ENCODE results near the gene EVC2. TPM values are rescaled to one million over a fixed set of nuclear protein-coding genes. Genes with fewer than 3 reads are reported as not detected.

EVC2 gene
- total RNA-seq, 6 experiments from 2014 or later: 0.24 to 0.93 (median 0.53) TPM

DNA sequence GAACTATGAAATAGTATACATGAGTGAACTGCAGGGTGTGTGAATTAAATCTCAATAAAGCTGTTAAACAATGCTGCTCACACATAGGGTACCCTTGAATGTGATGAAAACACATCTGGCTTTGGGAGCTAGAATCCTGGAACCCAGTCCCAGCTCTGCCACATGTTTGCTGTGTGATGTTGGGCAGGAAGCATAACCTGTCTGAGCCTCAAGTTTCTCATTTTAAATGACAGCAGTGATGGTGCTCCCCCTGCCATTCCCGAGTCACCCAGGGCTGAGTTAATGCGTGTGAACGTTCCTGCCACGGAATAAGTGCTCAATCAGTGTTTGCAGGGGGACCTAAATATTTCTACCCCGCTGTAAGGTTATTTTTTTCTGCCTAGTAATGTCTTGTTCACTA lies 13.6 kb upstream of the EVC2 start:
- ATAC-seq (no peak), DNase-seq (no peak)
- Histone ChIP-seq H3K27me3 (no peaks in the 10 kb centered on the region), H3K27ac (no peak overlapping the region), H3K4me3 (no peak overlapping the region), H3K4me1 (no peaks in the 10 kb centered on the region), H3K9me3 (no peaks in the 10 kb centered on the region), H3K36me3 (no peaks in the 10 kb centered on the region)
- WGBS (ENCODE audit: insufficient coverage, low coverage, low lambda C conversion rate, missing lambda C conversion rate): 18% methylated on average over 4 of the region's 5 CpGs
- no peak for TF ChIP-seq POLR2A (IDR thresholded peaks at IDR 0.05)
- TF ChIP-seq, protein P1, sequence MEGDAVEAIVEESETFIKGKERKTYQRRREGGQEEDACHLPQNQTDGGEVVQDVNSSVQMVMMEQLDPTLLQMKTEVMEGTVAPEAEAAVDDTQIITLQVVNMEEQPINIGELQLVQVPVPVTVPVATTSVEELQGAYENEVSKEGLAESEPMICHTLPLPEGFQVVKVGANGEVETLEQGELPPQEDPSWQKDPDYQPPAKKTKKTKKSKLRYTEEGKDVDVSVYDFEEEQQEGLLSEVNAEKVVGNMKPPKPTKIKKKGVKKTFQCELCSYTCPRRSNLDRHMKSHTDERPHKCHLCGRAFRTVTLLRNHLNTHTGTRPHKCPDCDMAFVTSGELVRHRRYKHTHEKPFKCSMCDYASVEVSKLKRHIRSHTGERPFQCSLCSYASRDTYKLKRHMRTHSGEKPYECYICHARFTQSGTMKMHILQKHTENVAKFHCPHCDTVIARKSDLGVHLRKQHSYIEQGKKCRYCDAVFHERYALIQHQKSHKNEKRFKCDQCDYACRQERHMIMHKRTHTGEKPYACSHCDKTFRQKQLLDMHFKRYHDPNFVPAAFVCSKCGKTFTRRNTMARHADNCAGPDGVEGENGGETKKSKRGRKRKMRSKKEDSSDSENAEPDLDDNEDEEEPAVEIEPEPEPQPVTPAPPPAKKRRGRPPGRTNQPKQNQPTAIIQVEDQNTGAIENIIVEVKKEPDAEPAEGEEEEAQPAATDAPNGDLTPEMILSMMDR (IDR thresholded peaks at IDR 0.05): no peak
- intact Hi-C loops (cut with DNase I): no loop called here

DNA sequence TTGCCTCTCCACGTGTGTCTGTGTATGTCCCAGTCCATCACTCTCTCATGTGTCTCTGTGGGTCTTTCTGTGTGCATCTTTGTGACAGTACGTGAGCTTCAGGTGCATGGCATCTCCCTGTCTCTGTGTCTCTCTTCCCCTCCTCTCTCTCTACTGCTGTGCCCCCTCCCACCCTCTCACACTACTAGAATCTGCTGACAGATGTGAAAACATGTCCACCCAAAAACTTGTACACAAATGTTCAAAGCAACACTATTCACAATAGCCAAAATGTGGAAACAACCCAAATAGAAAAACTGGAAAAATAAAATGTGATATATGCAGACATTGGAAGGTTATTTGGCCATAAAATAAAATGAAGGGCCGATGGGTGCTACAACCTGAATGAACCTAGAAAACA lies 12.6 kb upstream of the EVC2 start:
- H3K27me3 ChIP-seq: no peaks in the 10 kb centered on the region
- TF ChIP-seq, protein P1 (IDR thresholded peaks at IDR 0.05): no peak
- no peak for TF ChIP-seq POLR2A (IDR thresholded peaks at IDR 0.05)
- no peak for DNase-seq
- no peaks in the 10 kb centered on the region for H3K9me3 ChIP-seq
- no peak overlapping the region for H3K27ac ChIP-seq
- H3K4me1 ChIP-seq: no peaks in the 10 kb centered on the region
- no peak overlapping the region for H3K4me3 ChIP-seq
- intact Hi-C loops (cut with DNase I): no loop called here
- WGBS (ENCODE audit: insufficient coverage, low coverage, low lambda C conversion rate, missing lambda C conversion rate): 77% methylated on average over 2 of the region's 3 CpGs
- no peaks in the 10 kb centered on the region for H3K36me3 ChIP-seq
- no peak for ATAC-seq

DNA sequence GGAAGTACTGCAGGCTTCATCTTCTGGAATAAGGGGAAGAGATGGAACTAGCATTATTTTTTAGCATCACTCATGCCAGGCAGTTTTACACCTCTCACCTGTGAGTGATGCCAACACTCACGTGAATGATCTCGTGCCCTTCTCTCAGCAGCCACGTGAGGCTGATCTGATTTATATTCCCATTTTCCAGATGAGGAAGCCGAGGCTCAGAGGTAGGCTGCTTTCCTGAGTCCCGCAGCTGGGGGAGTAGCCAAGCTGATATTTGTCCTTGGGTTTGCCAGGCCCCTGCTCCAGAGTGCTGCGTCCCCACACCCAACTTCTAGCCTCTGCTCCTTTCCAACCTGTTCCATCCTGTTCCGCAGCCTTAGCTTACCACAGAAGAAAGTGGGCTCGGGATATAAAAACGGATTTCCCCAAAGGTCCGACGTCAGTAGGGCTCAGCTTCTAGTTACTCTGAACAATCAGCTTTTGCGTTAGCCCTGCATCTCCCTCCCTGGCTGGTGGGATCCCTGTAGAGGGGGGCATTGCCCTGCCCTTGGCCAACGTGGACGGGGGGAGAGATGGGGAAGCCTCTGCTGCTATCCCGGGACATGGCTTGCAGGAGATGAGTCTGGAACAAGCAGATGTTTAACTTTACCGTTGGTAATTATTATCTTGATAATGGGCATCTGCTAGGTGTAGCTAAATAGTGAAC lies 11.9 kb upstream of the EVC2 start:
- Histone ChIP-seq H3K27me3 (no peaks in the 10 kb centered on the region), H3K36me3 (no peaks in the 10 kb centered on the region), H3K4me3 (no peak overlapping the region), H3K27ac (no peak overlapping the region), H3K9me3 (no peaks in the 10 kb centered on the region), H3K4me1 (no peaks in the 10 kb centered on the region)
- WGBS (ENCODE audit: insufficient coverage, low coverage, low lambda C conversion rate, missing lambda C conversion rate): 51% methylated on average over 11 of the region's 16 CpGs
- intact Hi-C loops (cut with DNase I): no loop called here
- ATAC-seq: no peak
- TF ChIP-seq POLR2A (IDR thresholded peaks at IDR 0.05): no peak
- TF ChIP-seq, protein P1 (IDR thresholded peaks at IDR 0.05): no peak
- no peak for DNase-seq

DNA sequence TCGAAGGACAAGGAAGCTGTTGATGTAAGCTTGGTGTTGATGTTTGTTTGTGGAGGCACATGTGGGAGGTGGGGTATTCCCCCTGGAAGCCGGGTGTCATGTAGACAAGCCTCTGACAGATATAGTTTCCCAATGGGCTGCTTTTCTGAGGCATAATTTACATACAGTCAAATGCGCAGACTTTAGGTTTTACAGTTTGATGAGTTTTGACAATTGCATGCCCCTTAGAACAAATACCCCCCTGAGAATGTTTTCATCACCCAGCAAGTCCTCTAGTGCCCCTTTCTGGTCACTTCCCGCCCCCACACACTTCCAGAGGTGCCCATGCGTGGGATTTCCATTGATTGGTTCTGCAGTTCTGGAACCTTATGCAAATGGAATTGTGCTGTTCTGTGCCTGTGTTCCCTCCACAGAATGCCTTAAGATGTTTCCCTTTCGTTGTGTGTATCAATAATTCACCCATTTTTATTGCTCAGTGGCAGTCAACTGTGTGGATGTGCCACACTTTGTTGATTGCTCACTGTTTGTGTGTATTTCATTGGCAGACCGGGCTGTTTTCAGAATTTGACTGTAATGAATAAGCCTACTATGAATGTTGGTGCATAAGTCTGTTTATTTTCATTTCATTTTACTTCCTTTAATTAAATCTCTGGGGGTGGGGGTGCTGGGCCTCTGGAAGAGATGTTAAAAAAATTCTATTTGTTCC lies 11.1 kb upstream of the EVC2 start:
- no peak for DNase-seq
- ATAC-seq: no peak
- Histone ChIP-seq H3K27me3 (no peaks in the 10 kb centered on the region), H3K9me3 (no peaks in the 10 kb centered on the region), H3K27ac (no peak overlapping the region), H3K4me1 (no peaks in the 10 kb centered on the region), H3K36me3 (no peaks in the 10 kb centered on the region), H3K4me3 (no peak overlapping the region)
- intact Hi-C loops (cut with DNase I): no loop called here
- WGBS (ENCODE audit: insufficient coverage, low coverage, low lambda C conversion rate, missing lambda C conversion rate): 52% methylated on average over 6 of the region's 7 CpGs
- TF ChIP-seq POLR2A (IDR thresholded peaks at IDR 0.05): no peak
- TF ChIP-seq, protein P1 (IDR thresholded peaks at IDR 0.05): no peak
